Activated CD4-positive, alpha-beta memory T cell treated with anti-CD3 and anti-CD28 coated beads, Interleukin-2, amount 10 ng/mL, durations not matched to agents 7 days and 5 days (primary cell): Measurements from ENCODE around the gene SS18L1. TPM values are rescaled to one million over a fixed set of nuclear protein-coding genes. Genes with fewer than 3 reads are reported as not detected.

Source experiments
- CTCF ChIA-PET: fragments of 350-600 bp; sonication (Branson Sonifier 250); formaldehyde crosslinking; loops from one replicate; lab custom pipeline; 2021; ENCODE audit warnings: antibody characterized with exemption, inconsistent platforms; lab: Charles Lee
- POLR2A ChIA-PET: fragments of 350-600 bp; sonication (Branson Sonifier 250); formaldehyde crosslinking; loops from one replicate; lab custom pipeline; 2021; ENCODE audit warnings: antibody characterized with exemption; lab: Charles Lee
- DNase-seq: peaks from one replicate; pipeline ENCODE4 v3.0.0-alpha.2; 2020
- H3K27ac Mint-ChIP-seq: one replicate; pipeline ENCODE4 v1.8.0; 2021; ENCODE audit warnings: mild to moderate bottlenecking, mixed read lengths
- H3K27me3 Mint-ChIP-seq: one replicate; pipeline ENCODE4 v1.8.0; 2021; ENCODE audit warnings: mixed read lengths
- H3K36me3 Mint-ChIP-seq: one replicate; pipeline ENCODE4 v1.8.0; 2021; ENCODE audit warnings: low read depth, mixed read lengths
- H3K4me1 Mint-ChIP-seq: one replicate; pipeline ENCODE4 v1.8.0; 2021; ENCODE audit warnings: mixed read lengths
- H3K4me3 Mint-ChIP-seq: one replicate; pipeline ENCODE4 v1.8.0; 2021; ENCODE audit warnings: mild to moderate bottlenecking, mixed read lengths
- H3K9me3 Mint-ChIP-seq: one replicate; pipeline ENCODE4 v1.8.0; 2021; ENCODE audit warnings: mixed read lengths
- total RNA-seq, 2 experiments: library from RNA; stranded (reverse); gene quantifications; one replicate each; pipeline ENCODE4 v1.2.3, GENCODE V29; 2021

Gene SS18L1
- total RNA-seq, 2 experiments from 2014 or later, result 15.1 to 16.7 TPM

GRCh38 chr20:62134735-62135231, 8.8 kb upstream of the SS18L1 start:
- peaks cover 44% of the 10 kb centered on the region for H3K4me1 Mint-ChIP-seq
- H3K27ac Mint-ChIP-seq, result no peak overlapping the region
- ChIA-PET POLR2A (interaction anchor here (1.0 to 4.6 kb wide), 5 partner anchors 10 to 69 kb away, joined by 3 to 22 read pairs (median 3); partner anchors contain the start of gene TAF4), CTCF (interaction anchor here (2.1 kb wide), 1 partner anchor 123 kb away, joined by 9 read pairs; no protein-coding TSS in a partner anchor)
- no peaks in the 10 kb centered on the region for H3K9me3 Mint-ChIP-seq
- no peaks in the 10 kb centered on the region for H3K27me3 Mint-ChIP-seq
- H3K36me3 Mint-ChIP-seq, result peaks cover 84% of the 10 kb centered on the region
- H3K4me3 Mint-ChIP-seq, result no peak overlapping the region
- DNase-seq, result no peak

- ChIA-PET CTCF (interaction anchor here (0.7 to 2.1 kb wide), 5 partner anchors 9 to 124 kb away, joined by 3 to 9 read pairs (median 5); partner anchors contain the start of gene LSM14B), POLR2A (interaction anchor here (0.7 to 4.6 kb wide), 6 partner anchors 9 to 125 kb away, joined by 3 to 22 read pairs (median 4); partner anchors contain the start of genes LSM14B and TAF4)
- H3K9me3 Mint-ChIP-seq, result no peaks in the 10 kb centered on the region
- H3K4me3 Mint-ChIP-seq, result no peak overlapping the region
- H3K27ac Mint-ChIP-seq, result no peak overlapping the region
- H3K27me3 Mint-ChIP-seq, result no peaks in the 10 kb centered on the region
- no peak for DNase-seq
- peaks cover 49% of the 10 kb centered on the region for H3K4me1 Mint-ChIP-seq
- H3K36me3 Mint-ChIP-seq, result peaks cover 86% of the 10 kb centered on the region
Observed at GRCh38 chr20:62135573-62136266, 7.8 kb upstream of the SS18L1 start.

GRCh38 chr20:62136283-62137091, 7.1 kb upstream of the SS18L1 start:
- peak; percentile 76 for DNase-seq
- Mint-ChIP-seq H3K4me1 (peaks cover 51% of the 10 kb centered on the region), H3K4me3 (no peak overlapping the region), H3K36me3 (peaks cover 86% of the 10 kb centered on the region), H3K9me3 (no peaks in the 10 kb centered on the region), H3K27me3 (no peaks in the 10 kb centered on the region), H3K27ac (peak overlapping the region; percentile 49)
- ChIA-PET POLR2A (interaction anchor here (0.7 to 4.6 kb wide), 2 partner anchors 14 to 70 kb away, joined by 3 to 22 read pairs; partner anchors contain the start of genes LSM14B and TAF4), CTCF (interaction anchor here (0.7 to 2.1 kb wide), 5 partner anchors 10 to 125 kb away, joined by 3 to 9 read pairs (median 5); partner anchors contain the start of gene LSM14B)

GRCh38 chr20:62137092-62137384, 6.5 kb upstream of the SS18L1 start:
- Mint-ChIP-seq H3K9me3 (no peaks in the 10 kb centered on the region), H3K4me1 (peaks cover 54% of the 10 kb centered on the region), H3K36me3 (peaks cover 87% of the 10 kb centered on the region), H3K27me3 (no peaks in the 10 kb centered on the region), H3K4me3 (no peak overlapping the region), H3K27ac (peak overlapping the region; percentile 40)
- DNase-seq, result no peak
- ChIA-PET CTCF (interaction anchor here (1.0 to 2.1 kb wide), 3 partner anchors 73 to 126 kb away, joined by 3 to 9 read pairs (median 4); no protein-coding TSS in a partner anchor), POLR2A (interaction anchor here (4.6 kb wide), 1 partner anchor 71 kb away, joined by 22 read pairs; the partner anchor contains the start of gene TAF4)

- CTCF ChIA-PET, result interaction anchor here (1.0 to 1.3 kb wide), 3 partner anchors 48 to 127 kb away, joined by 3 to 4 read pairs (median 3); no protein-coding TSS in a partner anchor
- no peaks in the 10 kb centered on the region for H3K27me3 Mint-ChIP-seq
- H3K36me3 Mint-ChIP-seq, result peaks cover 81% of the 10 kb centered on the region
- no peak for DNase-seq
- peak overlapping the region; percentile 40 for H3K27ac Mint-ChIP-seq
- H3K9me3 Mint-ChIP-seq, result no peaks in the 10 kb centered on the region
- H3K4me3 Mint-ChIP-seq, result no peak overlapping the region
- peaks cover 50% of the 10 kb centered on the region for H3K4me1 Mint-ChIP-seq
- POLR2A ChIA-PET, result interaction anchor here (0.6 to 0.7 kb wide), 2 partner anchors 9 to 36 kb away, joined by 3 read pairs; no protein-coding TSS in a partner anchor
Observed at GRCh38 chr20:62137478-62138203, 5.9 kb upstream of the SS18L1 start.

- H3K27ac Mint-ChIP-seq, result no peak overlapping the region
- peaks cover 47% of the 10 kb centered on the region for H3K4me1 Mint-ChIP-seq
- H3K4me3 Mint-ChIP-seq, result no peak overlapping the region
- ChIA-PET CTCF (interaction anchor here (1.0 to 1.3 kb wide), 3 partner anchors 48 to 127 kb away, joined by 3 to 4 read pairs (median 3); no protein-coding TSS in a partner anchor), POLR2A (interaction anchor here (0.6 to 1.4 kb wide), 3 partner anchors 10 to 35 kb away, joined by 3 read pairs; no protein-coding TSS in a partner anchor)
- DNase-seq, result no peak
- H3K9me3 Mint-ChIP-seq, result no peaks in the 10 kb centered on the region
- peaks cover 78% of the 10 kb centered on the region for H3K36me3 Mint-ChIP-seq
- no peaks in the 10 kb centered on the region for H3K27me3 Mint-ChIP-seq
Observed at GRCh38 chr20:62138204-62138543, 5.4 kb upstream of the SS18L1 start.

- Mint-ChIP-seq H3K9me3 (no peaks in the 10 kb centered on the region), H3K27me3 (no peaks in the 10 kb centered on the region), H3K4me1 (peaks cover 42% of the 10 kb centered on the region), H3K4me3 (no peak overlapping the region), H3K36me3 (peaks cover 72% of the 10 kb centered on the region), H3K27ac (no peak overlapping the region)
- ChIA-PET CTCF (interaction anchor here (1.3 kb wide), 1 partner anchor 49 kb away, joined by 3 read pairs; no protein-coding TSS in a partner anchor), POLR2A (interaction anchor here (1.4 kb wide), 1 partner anchor 15 kb away, joined by 3 read pairs; no protein-coding TSS in a partner anchor)
- DNase-seq, result no peak
Observed at GRCh38 chr20:62138912-62139311, 4.7 kb upstream of the SS18L1 start.

GRCh38 chr20:62139636-62140035, 3.9 kb upstream of the SS18L1 start:
- Mint-ChIP-seq H3K27ac (peak overlapping the region; percentile 2), H3K9me3 (no peaks in the 10 kb centered on the region), H3K36me3 (peaks cover 70% of the 10 kb centered on the region), H3K4me3 (no peak overlapping the region), H3K27me3 (no peaks in the 10 kb centered on the region), H3K4me1 (peaks cover 41% of the 10 kb centered on the region)
- POLR2A ChIA-PET, result interaction anchor here (1.4 kb wide), 1 partner anchor 16 kb away, joined by 3 read pairs; no protein-coding TSS in a partner anchor
- no peak for DNase-seq
- CTCF ChIA-PET, result no interaction called here

- Mint-ChIP-seq H3K27me3 (no peaks in the 10 kb centered on the region), H3K9me3 (no peaks in the 10 kb centered on the region), H3K4me1 (peaks cover 55% of the 10 kb centered on the region), H3K36me3 (peaks cover 64% of the 10 kb centered on the region), H3K4me3 (peak overlapping the region; percentile 89), H3K27ac (peak overlapping the region; percentile 90)
- no peak for DNase-seq
- CTCF ChIA-PET, result interaction anchor here (0.5 to 1.8 kb wide), 5 partner anchors 12 to 648 kb away, joined by 3 to 14 read pairs (median 4); partner anchors contain the start of gene LSM14B
- POLR2A ChIA-PET, result interaction anchor here (0.9 to 4.4 kb wide), 5 partner anchors 12 to 96 kb away, joined by 3 to 60 read pairs (median 21); partner anchors contain the start of genes LSM14B, MTG2 and TAF4
Observed at GRCh38 chr20:62141043-62141396, 2.5 kb upstream of the SS18L1 start.

- Mint-ChIP-seq H3K9me3 (no peaks in the 10 kb centered on the region), H3K27me3 (no peaks in the 10 kb centered on the region), H3K27ac (peak overlapping the region; percentile 90), H3K4me1 (peaks cover 58% of the 10 kb centered on the region), H3K36me3 (peaks cover 59% of the 10 kb centered on the region), H3K4me3 (peak overlapping the region; percentile 89)
- DNase-seq, result peak; percentile 43
- ChIA-PET CTCF (interaction anchor here (0.5 to 1.8 kb wide), 5 partner anchors 13 to 648 kb away, joined by 3 to 14 read pairs (median 4); partner anchors contain the start of gene LSM14B), POLR2A (interaction anchor here (0.6 to 4.4 kb wide), 9 partner anchors 8 to 130 kb away, joined by 3 to 60 read pairs (median 3); partner anchors contain the start of genes LSM14B, MTG2 and TAF4)
Observed at GRCh38 chr20:62141397-62142251, 1.9 kb upstream of the SS18L1 start.
